Measurements from ENCODE around the gene AASDH.

Gene AASDH

DNA sequence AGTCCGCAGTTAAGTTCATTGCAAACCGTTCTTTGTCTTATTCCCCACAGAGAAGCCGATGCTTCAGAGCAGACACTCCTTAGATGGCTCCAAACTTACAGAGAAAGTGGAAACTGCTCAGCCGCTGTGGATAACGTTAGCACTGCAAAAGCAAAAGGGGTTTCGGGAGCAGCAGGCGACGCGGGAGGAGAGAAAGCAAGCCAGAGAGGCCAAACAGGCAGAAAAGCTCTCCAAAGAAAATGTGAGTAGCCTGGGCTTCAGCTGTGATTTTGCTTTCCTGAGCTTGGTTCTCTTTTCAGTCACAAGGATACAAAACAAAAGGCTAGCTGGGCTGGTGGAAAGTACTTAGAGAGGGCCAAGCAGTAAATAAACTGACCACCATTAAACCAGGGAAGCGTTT, 64.0 kb downstream of the AASDH start:
- TF ChIP-seq EZH2phosphoT487 (conservative IDR thresholded peaks at IDR 0.05; ENCODE audit: low read length), result no peak
- TF ChIP-seq, protein P1, sequence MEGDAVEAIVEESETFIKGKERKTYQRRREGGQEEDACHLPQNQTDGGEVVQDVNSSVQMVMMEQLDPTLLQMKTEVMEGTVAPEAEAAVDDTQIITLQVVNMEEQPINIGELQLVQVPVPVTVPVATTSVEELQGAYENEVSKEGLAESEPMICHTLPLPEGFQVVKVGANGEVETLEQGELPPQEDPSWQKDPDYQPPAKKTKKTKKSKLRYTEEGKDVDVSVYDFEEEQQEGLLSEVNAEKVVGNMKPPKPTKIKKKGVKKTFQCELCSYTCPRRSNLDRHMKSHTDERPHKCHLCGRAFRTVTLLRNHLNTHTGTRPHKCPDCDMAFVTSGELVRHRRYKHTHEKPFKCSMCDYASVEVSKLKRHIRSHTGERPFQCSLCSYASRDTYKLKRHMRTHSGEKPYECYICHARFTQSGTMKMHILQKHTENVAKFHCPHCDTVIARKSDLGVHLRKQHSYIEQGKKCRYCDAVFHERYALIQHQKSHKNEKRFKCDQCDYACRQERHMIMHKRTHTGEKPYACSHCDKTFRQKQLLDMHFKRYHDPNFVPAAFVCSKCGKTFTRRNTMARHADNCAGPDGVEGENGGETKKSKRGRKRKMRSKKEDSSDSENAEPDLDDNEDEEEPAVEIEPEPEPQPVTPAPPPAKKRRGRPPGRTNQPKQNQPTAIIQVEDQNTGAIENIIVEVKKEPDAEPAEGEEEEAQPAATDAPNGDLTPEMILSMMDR (IDR thresholded peaks at IDR 0.05; ENCODE audit: insufficient read depth, low read length, poor library complexity, severe bottlenecking), result no peak
- Histone ChIP-seq H3K9me2 (replicated peaks; ENCODE audit: insufficient read depth, low read length) (no peaks in the 10 kb centered on the region), H3K27me3 (ENCODE audit: low read length) (no peaks in the 10 kb centered on the region), H3F3A (ENCODE audit: insufficient read depth) (no peaks in the 10 kb centered on the region), H3K79me2 (ENCODE audit: insufficient read depth, low read length) (no peaks in the 10 kb centered on the region), H3K27ac (ENCODE audit: low read depth, low read length) (no peak overlapping the region), H3K9me3 (ENCODE audit: insufficient read depth, low read length) (no peaks in the 10 kb centered on the region), H3K4me3 (ENCODE audit: insufficient read depth, low read length, poor library complexity, severe bottlenecking) (no peak overlapping the region), H2AFZ (ENCODE audit: low read depth, low read length, severe bottlenecking) (no peak overlapping the region), H3K36me3 (ENCODE audit: low read length) (no peaks in the 10 kb centered on the region), H3K4me2 (ENCODE audit: low read depth, low read length, poor library complexity, severe bottlenecking) (no peak overlapping the region), H4K20me1 (ENCODE audit: low read depth, low read length) (no peaks in the 10 kb centered on the region), H3K9ac (ENCODE audit: low read length) (no peak overlapping the region)

DNA sequence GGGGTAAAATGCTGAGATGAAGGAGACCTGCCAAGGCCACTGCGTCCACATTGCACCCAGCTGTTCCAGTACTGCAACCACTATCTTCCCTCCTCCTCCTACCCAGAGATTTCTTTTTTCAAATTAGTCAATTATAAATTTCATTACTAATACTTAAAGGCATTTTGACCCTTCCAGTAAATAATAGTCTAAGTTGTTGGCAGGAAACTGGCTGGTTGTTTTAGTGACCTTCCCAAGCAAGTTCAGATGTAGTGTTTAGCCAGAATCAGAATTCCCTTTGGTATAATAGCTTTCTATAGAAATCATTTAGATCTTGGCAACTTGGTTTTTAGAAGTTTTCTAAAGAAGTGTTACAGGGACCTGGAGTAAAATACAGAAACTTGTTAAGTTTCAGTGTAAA, 66.0 kb downstream of the AASDH start:
- Histone ChIP-seq H3K4me3 (ENCODE audit: insufficient read depth, low read length, poor library complexity, severe bottlenecking) (no peak overlapping the region), H2AFZ (ENCODE audit: low read depth, low read length, severe bottlenecking) (no peak overlapping the region), H3K79me2 (ENCODE audit: insufficient read depth, low read length) (no peaks in the 10 kb centered on the region), H3K27me3 (ENCODE audit: low read length) (no peaks in the 10 kb centered on the region), H3K27ac (ENCODE audit: low read depth, low read length) (no peak overlapping the region), H3K9me2 (replicated peaks; ENCODE audit: insufficient read depth, low read length) (no peaks in the 10 kb centered on the region), H3F3A (ENCODE audit: insufficient read depth) (no peaks in the 10 kb centered on the region), H3K4me2 (ENCODE audit: low read depth, low read length, poor library complexity, severe bottlenecking) (no peak overlapping the region), H3K9ac (ENCODE audit: low read length) (no peak overlapping the region), H3K9me3 (ENCODE audit: insufficient read depth, low read length) (no peaks in the 10 kb centered on the region), H3K36me3 (ENCODE audit: low read length) (no peaks in the 10 kb centered on the region), H4K20me1 (ENCODE audit: low read depth, low read length) (no peaks in the 10 kb centered on the region)
- TF ChIP-seq, protein P1 (IDR thresholded peaks at IDR 0.05; ENCODE audit: insufficient read depth, low read length, poor library complexity, severe bottlenecking), result no peak
- TF ChIP-seq EZH2phosphoT487 (conservative IDR thresholded peaks at IDR 0.05; ENCODE audit: low read length), result no peak

DNA sequence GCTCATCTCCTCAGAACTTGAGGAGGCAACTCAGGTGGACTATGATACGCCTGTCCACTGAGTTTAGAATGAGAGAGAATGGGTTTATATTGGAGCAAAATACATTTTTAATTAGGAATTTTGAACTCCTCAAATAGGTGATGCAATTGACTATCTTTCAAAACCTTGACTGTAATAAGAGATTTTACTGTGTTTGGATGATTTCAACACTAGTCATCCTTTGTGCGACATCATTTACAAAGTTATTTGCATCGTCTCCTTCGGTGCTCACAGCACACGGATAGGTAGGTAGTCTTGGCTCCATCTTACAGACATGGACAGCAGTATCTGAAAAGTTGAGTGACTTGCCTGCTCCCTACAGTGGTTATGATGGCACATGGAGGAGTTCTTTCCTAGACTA, 67.0 kb downstream of the AASDH start:
- no peaks in the 10 kb centered on the region for H3K9me2 ChIP-seq (replicated peaks; ENCODE audit: insufficient read depth, low read length)
- no peak overlapping the region for H2AFZ ChIP-seq (ENCODE audit: low read depth, low read length, severe bottlenecking)
- no peak overlapping the region for H3K27ac ChIP-seq (ENCODE audit: low read depth, low read length)

More for the DNA sequence above, 67.0 kb downstream of the AASDH start:
- no peak overlapping the region for H3K4me3 ChIP-seq (ENCODE audit: insufficient read depth, low read length, poor library complexity, severe bottlenecking)
- H3K27me3 ChIP-seq (ENCODE audit: low read length), result no peaks in the 10 kb centered on the region
- TF ChIP-seq, protein P1 (IDR thresholded peaks at IDR 0.05; ENCODE audit: insufficient read depth, low read length, poor library complexity, severe bottlenecking), result no peak
- TF ChIP-seq EZH2phosphoT487 (conservative IDR thresholded peaks at IDR 0.05; ENCODE audit: low read length), result no peak
- no peaks in the 10 kb centered on the region for H3K9me3 ChIP-seq (ENCODE audit: insufficient read depth, low read length)
- no peak overlapping the region for H3K9ac ChIP-seq (ENCODE audit: low read length)
- no peaks in the 10 kb centered on the region for H3K36me3 ChIP-seq (ENCODE audit: low read length)
- H3K79me2 ChIP-seq (ENCODE audit: insufficient read depth, low read length), result no peaks in the 10 kb centered on the region
- no peaks in the 10 kb centered on the region for H4K20me1 ChIP-seq (ENCODE audit: low read depth, low read length)
- H3F3A ChIP-seq (ENCODE audit: insufficient read depth), result no peaks in the 10 kb centered on the region
- H3K4me2 ChIP-seq (ENCODE audit: low read depth, low read length, poor library complexity, severe bottlenecking), result no peak overlapping the region
